GM23338 (cell line): Measurements from ENCODE around the gene EPHX1. TPM values are rescaled to one million over a fixed set of nuclear protein-coding genes. Genes with fewer than 3 reads are reported as not detected.
"Not testable (repeated sequence)": the region's sequence is repeated elsewhere in the genome, so short reads cannot be mapped to it uniquely, and the experiment has no call there.

Experiments used
- ATAC-seq: fragments of 200-7000 bp; cut with Tn5 transposase; 3 replicates; pipeline ENCODE4 v1.9.1; 2020
- DNase-seq: peaks from one replicate; pipeline ENCODE4 v3.0.0-alpha.2; 2015; ENCODE audit warnings: low spot score
- H2AFZ ChIP-seq: fragments of 200-600 bp; sonication (generic); 2 replicates; pipeline ENCODE4 v1.8.0; 2016; ENCODE audit warnings: antibody characterized with exemption, mild to moderate bottlenecking, moderate library complexity
- H3F3A ChIP-seq: fragments of 200-600 bp; sonication (generic); replicated peaks from 2 replicates; pipeline ENCODE4 v1.8.0; 2017; ENCODE audit warnings: antibody characterized with exemption, mixed run types, low read depth
- H3K27ac ChIP-seq: fragments of 200-600 bp; sonication (generic); 2 replicates; pipeline ENCODE4 v1.6.1; 2016; ENCODE audit warnings: low read depth
- H3K27me3 ChIP-seq: fragments of 200-600 bp; sonication (generic); 2 replicates; pipeline ENCODE4 v1.8.0; 2016; ENCODE audit warnings: mild to moderate bottlenecking, mixed run types, moderate library complexity; ENCODE audit not compliant: insufficient read depth
- H3K36me3 ChIP-seq: fragments of 200-600 bp; sonication (generic); 2 replicates; pipeline ENCODE4 v1.8.0; 2016; ENCODE audit warnings: mild to moderate bottlenecking; ENCODE audit not compliant: insufficient read depth
- H3K4me1 ChIP-seq: fragments of 200-600 bp; sonication (generic); 2 replicates; pipeline ENCODE4 v1.8.0; 2016; ENCODE audit warnings: mild to moderate bottlenecking, moderate library complexity; ENCODE audit not compliant: insufficient read depth
- H3K4me2 ChIP-seq: fragments of 200-600 bp; sonication (generic); 2 replicates; pipeline ENCODE4 v1.7.1; 2017; ENCODE audit warnings: mixed run types
- H3K4me3 ChIP-seq: fragments of 200-600 bp; sonication (generic); 2 replicates; pipeline ENCODE4 v1.6.1; 2016; ENCODE audit warnings: mixed run types
- H3K79me2 ChIP-seq: fragments of 200-600 bp; sonication (generic); replicated peaks from 2 replicates; pipeline ENCODE4 v1.8.0; 2017; ENCODE audit warnings: mild to moderate bottlenecking; ENCODE audit not compliant: insufficient read depth
- H3K9me2 ChIP-seq: fragments of 200-600 bp; sonication (generic); 2 replicates; pipeline ENCODE4 v1.8.0; 2017; ENCODE audit not compliant: insufficient read depth
- H4K20me1 ChIP-seq: fragments of 200-600 bp; sonication (generic); replicated peaks from 2 replicates; pipeline ENCODE4 v1.8.0; 2017; ENCODE audit warnings: mild to moderate bottlenecking; ENCODE audit not compliant: insufficient read depth
- H3K27ac Mint-ChIP-seq: 2 replicates; pipeline ENCODE4 v1.8.0; 2020; ENCODE audit warnings: inconsistent platforms, mild to moderate bottlenecking, moderate library complexity, mixed read lengths
- H3K27me3 Mint-ChIP-seq: 3 replicates; pipeline ENCODE4 v1.8.0; 2022; ENCODE audit warnings: low read depth, mild to moderate bottlenecking, moderate library complexity, mixed read lengths, inconsistent platforms; ENCODE audit not compliant: insufficient read depth, poor library complexity
- H3K36me3 Mint-ChIP-seq: 3 replicates; pipeline ENCODE4 v1.8.0; 2021; ENCODE audit warnings: low read depth, mild to moderate bottlenecking, inconsistent platforms, moderate library complexity, mixed read lengths
- H3K4me1 Mint-ChIP-seq: 3 replicates; pipeline ENCODE4 v1.8.0; 2020; ENCODE audit warnings: mild to moderate bottlenecking, inconsistent platforms, mixed read lengths
- H3K4me3 Mint-ChIP-seq: 3 replicates; pipeline ENCODE4 v1.8.0; 2021; ENCODE audit warnings: moderate library complexity, mild to moderate bottlenecking, inconsistent platforms, mixed read lengths
- H3K9me3 Mint-ChIP-seq: 3 replicates; pipeline ENCODE4 v1.8.0; 2020; ENCODE audit warnings: moderate library complexity, mild to moderate bottlenecking, inconsistent platforms, mixed read lengths
- CREB1 ChIP-seq: fragments of 250-450 bp; sonication (Bioruptor Pico); IDR thresholded peaks from 2 replicates; pipeline ENCODE4 v1.5.0; 2020; ENCODE audit warnings: low read depth, mild to moderate bottlenecking, moderate library complexity
- CTCF ChIP-seq, 2 experiments: fragments of 200-600 bp in 1 of 2; sonication (generic) in 1 of 2; conservative IDR thresholded peaks; 2 replicates each; pipeline versions ENCODE4 v1.5.1 to v1.6.1; 2016 to 2017; ENCODE audit warnings: antibody characterized with exemption in 2 of 2, low read depth in 2 of 2, mild to moderate bottlenecking in 2 of 2, moderate library complexity in 1 of 2
- EZH2 ChIP-seq: fragments of 200-600 bp; sonication (generic); IDR thresholded peaks from one replicate; pipeline ENCODE4 v1.8.0; 2017; ENCODE audit warnings: antibody characterized with exemption, mild to moderate bottlenecking, low read depth; ENCODE audit not compliant: unreplicated experiment
- EZH2phosphoT487 ChIP-seq: fragments of 200-600 bp; sonication (generic); IDR thresholded peaks from one replicate; pipeline ENCODE4 v1.8.1; 2018; ENCODE audit warnings: antibody characterized with exemption; ENCODE audit not compliant: unreplicated experiment
- NANOG ChIP-seq: IDR thresholded peaks from 2 replicates; pipeline ENCODE4 v1.6.1; 2016; ENCODE audit warnings: antibody characterized with exemption, borderline replicate concordance
- POLR2AphosphoS5 ChIP-seq: IDR thresholded peaks from 2 replicates; pipeline ENCODE4 v1.6.1; 2016; ENCODE audit warnings: antibody characterized with exemption, low read depth
- ZNF331 ChIP-seq: fragments of 250-450 bp; sonication (Bioruptor Pico); IDR thresholded peaks from 2 replicates; pipeline ENCODE4 v1.5.0; 2020; ENCODE audit warnings: low read depth, mild to moderate bottlenecking, moderate library complexity
- polyA plus RNA-seq: library from polyadenylated mRNA; unstranded; fragments of >200 nt; fragmentation: Nextera tagmentation; extraction: Ambion mirVana; gene quantifications from 2 replicates; pipeline ENCODE4 v1.2.1, GENCODE V29; 2016
- total RNA-seq: library from RNA; depleted of rRNA; stranded (reverse); fragments of >200 nt; shearing (Covaris generic); gene quantifications from 2 replicates; pipeline ENCODE4 v1.2.3, GENCODE V29; 2014
- TF ChIP-seq, protein P1 (sequence below): IDR thresholded peaks from one replicate; pipeline ENCODE4 v1.6.1; 2018; ENCODE audit warnings: antibody characterized with exemption; ENCODE audit not compliant: unreplicated experiment

EPHX1 gene
- total and polyA plus RNA-seq, 2 experiments from 2014 or later = 15.3 to 46.5 TPM

- no peak overlapping the region for H3K4me3 ChIP-seq
- H3F3A ChIP-seq = 0 out of 2 replicates have a peak, but pooled peaks cover 22% of the 10 kb centered on the region
- H3K27me3 ChIP-seq = no peaks in the 10 kb centered on the region
- H3K4me2 ChIP-seq = no peak overlapping the region
- ATAC-seq (no peak), DNase-seq (no peak)
- Mint-ChIP-seq H3K27ac (no peak overlapping the region), H3K9me3 (no peaks in the 10 kb centered on the region), H3K4me1 (peaks cover 55% of the 10 kb centered on the region), H3K36me3 (peaks cover 13% of the 10 kb centered on the region), H3K27me3 (peaks cover 12% of the 10 kb centered on the region), H3K4me3 (no peak overlapping the region)
- no peaks in the 10 kb centered on the region for H3K36me3 ChIP-seq
- TF ChIP-seq CREB1 (CRISPR knock-in tag) (no peak), EZH2phosphoT487 (no peak), POLR2AphosphoS5 (no peak), NANOG (no peak), EZH2 (no peak), CTCF (conservative IDR thresholded peaks at IDR 0.05; ENCODE audit: low read depth in 2 of 2) (no peak), ZNF331 (CRISPR knock-in tag) (no peak)
- TF ChIP-seq, protein P1, sequence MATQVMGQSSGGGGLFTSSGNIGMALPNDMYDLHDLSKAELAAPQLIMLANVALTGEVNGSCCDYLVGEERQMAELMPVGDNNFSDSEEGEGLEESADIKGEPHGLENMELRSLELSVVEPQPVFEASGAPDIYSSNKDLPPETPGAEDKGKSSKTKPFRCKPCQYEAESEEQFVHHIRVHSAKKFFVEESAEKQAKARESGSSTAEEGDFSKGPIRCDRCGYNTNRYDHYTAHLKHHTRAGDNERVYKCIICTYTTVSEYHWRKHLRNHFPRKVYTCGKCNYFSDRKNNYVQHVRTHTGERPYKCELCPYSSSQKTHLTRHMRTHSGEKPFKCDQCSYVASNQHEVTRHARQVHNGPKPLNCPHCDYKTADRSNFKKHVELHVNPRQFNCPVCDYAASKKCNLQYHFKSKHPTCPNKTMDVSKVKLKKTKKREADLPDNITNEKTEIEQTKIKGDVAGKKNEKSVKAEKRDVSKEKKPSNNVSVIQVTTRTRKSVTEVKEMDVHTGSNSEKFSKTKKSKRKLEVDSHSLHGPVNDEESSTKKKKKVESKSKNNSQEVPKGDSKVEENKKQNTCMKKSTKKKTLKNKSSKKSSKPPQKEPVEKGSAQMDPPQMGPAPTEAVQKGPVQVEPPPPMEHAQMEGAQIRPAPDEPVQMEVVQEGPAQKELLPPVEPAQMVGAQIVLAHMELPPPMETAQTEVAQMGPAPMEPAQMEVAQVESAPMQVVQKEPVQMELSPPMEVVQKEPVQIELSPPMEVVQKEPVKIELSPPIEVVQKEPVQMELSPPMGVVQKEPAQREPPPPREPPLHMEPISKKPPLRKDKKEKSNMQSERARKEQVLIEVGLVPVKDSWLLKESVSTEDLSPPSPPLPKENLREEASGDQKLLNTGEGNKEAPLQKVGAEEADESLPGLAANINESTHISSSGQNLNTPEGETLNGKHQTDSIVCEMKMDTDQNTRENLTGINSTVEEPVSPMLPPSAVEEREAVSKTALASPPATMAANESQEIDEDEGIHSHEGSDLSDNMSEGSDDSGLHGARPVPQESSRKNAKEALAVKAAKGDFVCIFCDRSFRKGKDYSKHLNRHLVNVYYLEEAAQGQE = no peak
- 0 out of 2 replicates have a peak, but pooled peaks cover 1% of the 10 kb centered on the region for H4K20me1 ChIP-seq
- no peak overlapping the region for H2AFZ ChIP-seq
- peaks cover 59% of the 10 kb centered on the region for H3K4me1 ChIP-seq
- peaks cover 62% of the 10 kb centered on the region for H3K79me2 ChIP-seq
- no peak overlapping the region for H3K27ac ChIP-seq
- H3K9me2 ChIP-seq = no peaks in the 10 kb centered on the region
These were observed 4.5 kb downstream of the EPHX1 start for GRCh38 chr1:225814381-225814780.

- not testable (repeated sequence) for H3K4me3 ChIP-seq, DNase-seq, H2AFZ ChIP-seq, H3K4me2 ChIP-seq, H3K36me3 ChIP-seq, H4K20me1 ChIP-seq, H3K9me3 Mint-ChIP-seq, ATAC-seq, H3K9me2 ChIP-seq, H3K27ac ChIP-seq, H3K27me3 ChIP-seq, H3K27ac Mint-ChIP-seq, H3K4me3 Mint-ChIP-seq
- H3K36me3 Mint-ChIP-seq = peaks cover 13% of the 10 kb centered on the region
- H3K4me1 ChIP-seq = peaks cover 57% of the 10 kb centered on the region
- H3K27me3 Mint-ChIP-seq = peaks cover 12% of the 10 kb centered on the region
- peaks cover 60% of the 10 kb centered on the region for H3K4me1 Mint-ChIP-seq
- peaks cover 69% of the 10 kb centered on the region for H3K79me2 ChIP-seq
- H3F3A ChIP-seq = 0 out of 2 replicates have a peak, but pooled peaks cover 20% of the 10 kb centered on the region
These were observed 5.2 kb downstream of the EPHX1 start for GRCh38 chr1:225815090-225815489.
